A549 (cell line): ENCODE results near the gene RCSD1.

Source experiments
- CBX2 ChIP-seq: fragments of 200-600 bp; sonication (generic); IDR thresholded peaks from 2 replicates; pipeline ENCODE4 v1.6.1; 2016; ENCODE audit warnings: low read depth, mild to moderate bottlenecking, borderline replicate concordance
- POLR2A ChIP-seq: IDR thresholded peaks from 2 replicates; pipeline ENCODE4 v1.6.1; 2012; ENCODE audit warnings: mild to moderate bottlenecking, low read length
- ZFP36 ChIP-seq: fragments of 450-650 bp; IDR thresholded peaks from 2 replicates; pipeline ENCODE4 v1.6.1; 2014; ENCODE audit warnings: borderline replicate concordance; ENCODE audit not compliant: partially characterized antibody
- TF ChIP-seq, protein P1 (sequence below): fragments of >200 bp; sonication (Bioruptor Twin); formaldehyde crosslinking; IDR thresholded peaks from 3 replicates; pipeline ENCODE4 v1.5.1; 2016

DNA sequence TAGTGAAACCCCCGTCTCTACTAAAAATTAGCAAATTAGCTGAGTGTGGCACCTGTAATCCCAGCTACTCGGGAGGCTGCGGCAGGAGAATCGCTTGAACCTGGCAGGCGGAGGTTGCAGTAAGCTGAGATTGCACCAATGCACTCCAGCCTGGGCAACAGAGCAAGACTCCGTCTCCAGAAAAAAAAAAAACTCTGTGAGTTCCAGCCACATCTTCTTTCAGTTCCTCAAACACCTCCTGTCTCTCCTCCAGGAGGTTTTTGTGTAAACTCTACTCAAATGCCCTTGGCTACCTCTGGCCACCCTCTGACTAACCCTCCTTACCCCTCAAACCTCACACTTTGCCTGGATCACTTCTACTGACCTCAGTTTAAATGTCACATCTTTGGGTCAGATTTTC is 38.1 kb downstream of the RCSD1 start:
- TF ChIP-seq POLR2A: no peak
- no peak for TF ChIP-seq CBX2
- TF ChIP-seq, protein P1, sequence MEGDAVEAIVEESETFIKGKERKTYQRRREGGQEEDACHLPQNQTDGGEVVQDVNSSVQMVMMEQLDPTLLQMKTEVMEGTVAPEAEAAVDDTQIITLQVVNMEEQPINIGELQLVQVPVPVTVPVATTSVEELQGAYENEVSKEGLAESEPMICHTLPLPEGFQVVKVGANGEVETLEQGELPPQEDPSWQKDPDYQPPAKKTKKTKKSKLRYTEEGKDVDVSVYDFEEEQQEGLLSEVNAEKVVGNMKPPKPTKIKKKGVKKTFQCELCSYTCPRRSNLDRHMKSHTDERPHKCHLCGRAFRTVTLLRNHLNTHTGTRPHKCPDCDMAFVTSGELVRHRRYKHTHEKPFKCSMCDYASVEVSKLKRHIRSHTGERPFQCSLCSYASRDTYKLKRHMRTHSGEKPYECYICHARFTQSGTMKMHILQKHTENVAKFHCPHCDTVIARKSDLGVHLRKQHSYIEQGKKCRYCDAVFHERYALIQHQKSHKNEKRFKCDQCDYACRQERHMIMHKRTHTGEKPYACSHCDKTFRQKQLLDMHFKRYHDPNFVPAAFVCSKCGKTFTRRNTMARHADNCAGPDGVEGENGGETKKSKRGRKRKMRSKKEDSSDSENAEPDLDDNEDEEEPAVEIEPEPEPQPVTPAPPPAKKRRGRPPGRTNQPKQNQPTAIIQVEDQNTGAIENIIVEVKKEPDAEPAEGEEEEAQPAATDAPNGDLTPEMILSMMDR: no peak
- TF ChIP-seq ZFP36: no peak
